Spinal cord (tissue), 10 donors: ENCODE results near the gene PPP2R3A. TPM values are rescaled to one million over a fixed set of nuclear protein-coding genes. Genes with fewer than 3 reads are reported as not detected.
"Not testable (repeated sequence)": the region's sequence is repeated elsewhere in the genome, so short reads cannot be mapped to it uniquely, and the experiment has no call there.

ENCODE experiments used
- DNase-seq, 6 donors: peaks; one replicate each; pipeline versions ENCODE4 v3.0.0 to v3.0.0-alpha.2; 2013 to 2015; ENCODE audit warnings: low spot score in 6 of 6, low read depth in 4 of 6
- H3K27ac ChIP-seq: one replicate; pipeline ENCODE4 v1.5.1; 2013; ENCODE audit warnings: low read depth, low read length, control low read depth
- H3K27me3 ChIP-seq: one replicate; pipeline ENCODE4 v1.6.1; 2013; ENCODE audit warnings: low read length; ENCODE audit not compliant: control insufficient read depth, insufficient read depth
- H3K36me3 ChIP-seq: one replicate; pipeline ENCODE4 v1.6.1; 2013; ENCODE audit warnings: low read length; ENCODE audit not compliant: control insufficient read depth, insufficient read depth
- H3K4me1 ChIP-seq: one replicate; pipeline ENCODE4 v1.6.1; 2013; ENCODE audit warnings: low read length; ENCODE audit not compliant: control insufficient read depth, insufficient read depth
- H3K4me3 ChIP-seq: one replicate; pipeline ENCODE4 v1.5.1; 2013; ENCODE audit warnings: low read depth, low read length, control low read depth
- H3K9me3 ChIP-seq: one replicate; pipeline ENCODE4 v1.6.1; 2013; ENCODE audit warnings: low read length; ENCODE audit not compliant: control insufficient read depth, insufficient read depth
- whole genome bisulfite sequencing: methylation state at CpG from one replicate; pipeline ENCODE4 v1.1.5; 2013; ENCODE audit warnings: missing lambda C conversion rate; ENCODE audit not compliant: insufficient coverage; 5-methylcytosine and 5-hydroxymethylcytosine counted together
- polyA plus RNA-seq, 2 donors: library from polyadenylated mRNA; unstranded; fragments of 120-200 nt; gene quantifications; one replicate each; pipeline ENCODE4 v1.2.1, GENCODE V29; 2013; ENCODE audit not compliant: insufficient read length in 2 of 2
- total RNA-seq, 2 donors: library from RNA; depleted of rRNA in 1 of 2; stranded (reverse); fragments of 120-200 nt in 1 of 2; fragments of >200 nt in 1 of 2; gene quantifications; one replicate each; pipeline versions ENCODE4 v1.2.3 to v1.2.4, GENCODE V29; 2013 to 2014
- donor health status: healthy.

PPP2R3A gene
- total and polyA plus RNA-seq, 4 donors, result 13.1 to 21.4 (median 19.3) TPM

- Histone ChIP-seq H3K27ac (no peak overlapping the region), H3K9me3 (no peaks in the 10 kb centered on the region), H3K4me1 (no peaks in the 10 kb centered on the region), H3K4me3 (no peak overlapping the region), H3K27me3 (no peaks in the 10 kb centered on the region), H3K36me3 (no peaks in the 10 kb centered on the region)
- WGBS, result 97% methylated on average over 3 of the region's 3 CpGs
- no peak for DNase-seq
Measured at GRCh38 chr3:135926664-135927063, 38.9 kb upstream of the PPP2R3A start.

GRCh38 chr3:135927155-135927554, 38.4 kb upstream of the PPP2R3A start:
- H3K4me1 ChIP-seq, result no peaks in the 10 kb centered on the region
- no CpG with 5 or more reads among the region's 1 CpG for WGBS
- no peaks in the 10 kb centered on the region for H3K27me3 ChIP-seq
- H3K27ac ChIP-seq, result no peak overlapping the region
- H3K4me3 ChIP-seq, result no peak overlapping the region
- no peaks in the 10 kb centered on the region for H3K36me3 ChIP-seq
- H3K9me3 ChIP-seq, result no peaks in the 10 kb centered on the region
- peak in 1 of 6 donors; percentile 52 for DNase-seq

- no CpG with 5 or more reads among the region's 1 CpG for WGBS
- H3K4me3 ChIP-seq, result no peak overlapping the region
- no peaks in the 10 kb centered on the region for H3K27me3 ChIP-seq
- H3K4me1 ChIP-seq, result no peaks in the 10 kb centered on the region
- no peaks in the 10 kb centered on the region for H3K36me3 ChIP-seq
- DNase-seq, result peak in 4 of 6 donors; percentile 22 to 81 (median 41)
- no peak overlapping the region for H3K27ac ChIP-seq
- no peaks in the 10 kb centered on the region for H3K9me3 ChIP-seq
Measured at GRCh38 chr3:135929670-135930069, 35.9 kb upstream of the PPP2R3A start.

- Histone ChIP-seq H3K4me3 (no peak overlapping the region), H3K9me3 (no peaks in the 10 kb centered on the region), H3K36me3 (no peaks in the 10 kb centered on the region), H3K27ac (no peak overlapping the region), H3K4me1 (no peaks in the 10 kb centered on the region), H3K27me3 (no peaks in the 10 kb centered on the region)
- no CpG with 5 or more reads among the region's 1 CpG for WGBS
- peak in 2 of 6 donors; percentile 39 to 41 for DNase-seq
Measured at GRCh38 chr3:135930255-135930654, 35.3 kb upstream of the PPP2R3A start.

GRCh38 chr3:135935171-135935570, 30.4 kb upstream of the PPP2R3A start:
- not testable (repeated sequence) for H3K27me3 ChIP-seq, H3K36me3 ChIP-seq, DNase-seq, H3K4me1 ChIP-seq, H3K9me3 ChIP-seq, H3K4me3 ChIP-seq, H3K27ac ChIP-seq
- WGBS, result 100% methylated on average over 1 of the region's 5 CpGs

- H3K27me3 ChIP-seq, DNase-seq, H3K9me3 ChIP-seq, H3K4me3 ChIP-seq, H3K36me3 ChIP-seq, H3K4me1 ChIP-seq, H3K27ac ChIP-seq: not testable (repeated sequence)
- no CpG with 5 or more reads among the region's 1 CpG for WGBS
Measured at GRCh38 chr3:135937766-135938165, 27.8 kb upstream of the PPP2R3A start.

- 97% methylated on average over 2 of the region's 2 CpGs for WGBS
- Histone ChIP-seq H3K4me1 (no peaks in the 10 kb centered on the region), H3K9me3 (no peaks in the 10 kb centered on the region), H3K27me3 (no peaks in the 10 kb centered on the region), H3K27ac (no peak overlapping the region), H3K36me3 (no peaks in the 10 kb centered on the region), H3K4me3 (no peak overlapping the region)
- DNase-seq, result no peak
Measured at GRCh38 chr3:135944831-135945230, 20.7 kb upstream of the PPP2R3A start.

GRCh38 chr3:135950941-135951340, 14.6 kb upstream of the PPP2R3A start:
- Histone ChIP-seq H3K4me3 (no peak overlapping the region), H3K4me1 (no peaks in the 10 kb centered on the region), H3K36me3 (no peaks in the 10 kb centered on the region), H3K27ac (no peak overlapping the region), H3K9me3 (no peaks in the 10 kb centered on the region), H3K27me3 (no peaks in the 10 kb centered on the region)
- peak in 1 of 6 donors; percentile 43 for DNase-seq
- no CpG with 5 or more reads among the region's 2 CpGs for WGBS

GRCh38 chr3:135964160-135964955, 1.2 kb upstream of the PPP2R3A start:
- WGBS, result no CpG with 5 or more reads among the region's 1 CpG
- H3K9me3 ChIP-seq, result peaks cover 3% of the 10 kb centered on the region
- peaks cover 5% of the 10 kb centered on the region for H3K4me1 ChIP-seq
- no peaks in the 10 kb centered on the region for H3K36me3 ChIP-seq
- no peaks in the 10 kb centered on the region for H3K27me3 ChIP-seq
- peak in 2 of 6 donors; percentile 7 for DNase-seq
- H3K27ac ChIP-seq, result no peak overlapping the region
- no peak overlapping the region for H3K4me3 ChIP-seq

GRCh38 chr3:135965129-135965505, 411 bp upstream of the PPP2R3A start:
- no peaks in the 10 kb centered on the region for H3K36me3 ChIP-seq
- no peaks in the 10 kb centered on the region for H3K27me3 ChIP-seq
- peaks cover 1% of the 10 kb centered on the region for H3K9me3 ChIP-seq
- H3K4me3 ChIP-seq, result peak overlapping the region; percentile 32
- no peak overlapping the region for H3K27ac ChIP-seq
- 3% methylated on average over 16 of the region's 16 CpGs for WGBS
- DNase-seq, result peak in 1 of 6 donors; percentile 47
- peaks cover 5% of the 10 kb centered on the region for H3K4me1 ChIP-seq
